HepG2 (cell line): ENCODE measurements around the gene RAB30. TPM values are rescaled to one million over a fixed set of nuclear protein-coding genes. Genes with fewer than 3 reads are reported as not detected.

Source experiments
- FOSL1 ChIP-seq: sonication (generic); formaldehyde crosslinking; IDR thresholded peaks from 2 replicates; pipeline ENCODE4 v1.9.0; 2021; ENCODE audit warnings: missing genetic modification reagents, borderline replicate concordance
- FOXC1 ChIP-seq: sonication (generic); formaldehyde crosslinking; IDR thresholded peaks from 2 replicates; pipeline ENCODE4 v1.8.0; 2022; ENCODE audit warnings: mild to moderate bottlenecking, missing genetic modification reagents, borderline replicate concordance
- GLI4 ChIP-seq: sonication (generic); formaldehyde crosslinking; IDR thresholded peaks from 2 replicates; pipeline ENCODE4 v1.5.1; 2020; ENCODE audit warnings: missing genetic modification reagents, mild to moderate bottlenecking, moderate library complexity, borderline replicate concordance
- GPN1 ChIP-seq: sonication (generic); formaldehyde crosslinking; IDR thresholded peaks from 2 replicates; pipeline ENCODE4 v1.5.1; 2020; ENCODE audit warnings: missing genetic modification reagents, borderline replicate concordance
- HES4 ChIP-seq: sonication (generic); formaldehyde crosslinking; IDR thresholded peaks from 2 replicates; pipeline ENCODE4 v1.9.0; 2021; ENCODE audit warnings: mild to moderate bottlenecking, missing genetic modification reagents, borderline replicate concordance
- NKX3-1 ChIP-seq: sonication (generic); formaldehyde crosslinking; IDR thresholded peaks from 2 replicates; pipeline ENCODE4 v1.5.0; 2020; ENCODE audit warnings: missing genetic modification reagents
- RBFOX2 ChIP-seq: fragments of 200-400 bp; formaldehyde crosslinking; IDR thresholded peaks from 2 replicates; pipeline ENCODE4 v1.6.1; 2017; ENCODE audit warnings: low read depth, mild to moderate bottlenecking, low read length
- RERE ChIP-seq: IDR thresholded peaks from 2 replicates; pipeline ENCODE4 v1.6.1; 2016; ENCODE audit warnings: low read depth, missing genetic modification reagents, missing compliant biosample characterization
- RFX5 ChIP-seq: IDR thresholded peaks from 2 replicates; pipeline ENCODE4 v1.6.1; 2011; ENCODE audit warnings: low read depth, low read length, improper control_type of control experiment
- SOX6 ChIP-seq, 2 experiments: fragments of 450-650 bp in 1 of 2; sonication (generic) in 1 of 2; formaldehyde crosslinking in 1 of 2; IDR thresholded peaks; 2 replicates each; pipeline versions ENCODE4 v1.4.0 to v1.6.1; 2017 to 2020; ENCODE audit warnings: antibody characterized with exemption in 1 of 2, mild to moderate bottlenecking in 1 of 2, missing genetic modification reagents in 1 of 2
- ZNF275 ChIP-seq: sonication (generic); formaldehyde crosslinking; IDR thresholded peaks from 2 replicates; pipeline ENCODE4 v1.8.0; 2022; ENCODE audit warnings: missing genetic modification reagents, mild to moderate bottlenecking, inconsistent platforms, borderline replicate concordance
- ZNF343 ChIP-seq: sonication (generic); formaldehyde crosslinking; IDR thresholded peaks from 2 replicates; pipeline ENCODE4 v1.4.0; 2020; ENCODE audit warnings: mild to moderate bottlenecking, missing genetic modification reagents
- ZNF547 ChIP-seq: sonication (generic); formaldehyde crosslinking; IDR thresholded peaks from 2 replicates; pipeline ENCODE4 v1.5.1; 2020; ENCODE audit warnings: mild to moderate bottlenecking, missing genetic modification reagents
- ZNF772 ChIP-seq: sonication (generic); formaldehyde crosslinking; IDR thresholded peaks from 2 replicates; pipeline ENCODE4 v1.5.0; 2020; ENCODE audit warnings: mild to moderate bottlenecking, missing genetic modification reagents
- ZNF850 ChIP-seq: sonication (generic); formaldehyde crosslinking; conservative IDR thresholded peaks from 2 replicates; pipeline ENCODE4 v1.9.0; 2021; ENCODE audit warnings: mild to moderate bottlenecking, missing genetic modification reagents
- polyA plus RNA-seq, 8 experiments: library from polyadenylated mRNA; depleted of rRNA in 3 of 8; stranded (reverse) in 7 of 8; unstranded in 1 of 8; fragments of >200 nt; fragmentation: Illumina TruSeq in 4 of 8; extraction: Trizol in 4 of 8; gene quantifications; 2 replicates each; pipeline versions ENCODE4 v1.2.1 to v1.2.3, GENCODE V29; 2011 to 2016; ENCODE audit warnings: low read depth in 4 of 8, missing spikeins in 1 of 8, mixed read lengths in 1 of 8; ENCODE audit not compliant: insufficient read depth in 1 of 8
- total RNA-seq, 5 experiments: library from RNA; depleted of rRNA; stranded (reverse); fragments of >200 nt; fragmentation: Illumina TruSeq; extraction: Trizol; gene quantifications; 2 replicates each; pipeline ENCODE4 v1.2.3, GENCODE V29; 2016; ENCODE audit warnings: low read depth in 1 of 5
- TF ChIP-seq, protein P1 (sequence below): sonication (generic); formaldehyde crosslinking; IDR thresholded peaks from 2 replicates; pipeline ENCODE4 v1.4.0; 2020; ENCODE audit warnings: mild to moderate bottlenecking, missing genetic modification reagents
- TF ChIP-seq, protein P2 (sequence below): sonication (generic); formaldehyde crosslinking; IDR thresholded peaks from 2 replicates; pipeline ENCODE4 v1.4.0; 2020; ENCODE audit warnings: low read depth, mild to moderate bottlenecking, missing genetic modification reagents
- TF ChIP-seq, protein P3 (sequence below): sonication (generic); formaldehyde crosslinking; IDR thresholded peaks from 2 replicates; pipeline ENCODE4 v1.9.0; 2021; ENCODE audit warnings: missing genetic modification reagents, borderline replicate concordance

RAB30 gene
- total and polyA plus RNA-seq, 2 of the 13 experiments (the other 11 are each of a cell fraction or from before 2014, with no cell fraction given), result 3.7 to 5.0 TPM

DNA sequence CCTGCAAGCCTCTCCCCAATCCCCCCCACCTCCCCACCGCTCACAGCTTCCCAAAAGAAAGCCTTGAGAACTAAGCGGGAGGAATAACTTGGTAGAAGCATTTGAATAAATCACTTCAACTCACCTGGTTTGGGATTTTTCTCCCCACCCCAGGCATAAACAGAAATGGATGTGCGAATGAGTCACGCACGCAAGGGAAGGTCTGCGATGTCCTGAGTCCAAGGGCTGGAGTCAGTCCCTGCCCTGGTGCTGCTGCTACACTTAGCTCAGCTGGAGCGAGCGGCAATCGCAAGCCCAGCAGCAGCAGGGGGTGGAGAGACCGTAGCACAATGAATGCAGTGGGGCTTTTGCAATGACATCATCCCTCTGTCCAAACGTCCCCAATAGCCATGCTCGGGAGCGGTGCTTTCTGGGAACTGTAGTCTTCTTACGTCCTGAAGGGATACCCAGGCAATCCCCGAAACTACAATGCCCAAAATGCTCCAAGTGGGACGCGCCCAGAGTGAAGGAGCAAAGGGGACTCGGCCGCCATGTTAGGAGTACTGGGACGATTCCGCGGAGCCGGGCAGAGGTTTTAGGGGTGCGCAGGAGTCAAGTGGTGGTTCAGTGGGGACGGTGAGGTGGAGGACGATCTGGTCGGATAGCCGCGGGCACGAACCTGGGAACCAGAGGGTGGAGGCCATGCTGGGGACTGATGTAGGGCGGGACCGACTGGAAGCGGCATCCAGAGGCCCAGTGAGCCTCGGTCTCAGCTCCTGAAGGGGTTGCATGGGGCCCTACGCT, at the start of gene RAB30 (continued):
- TF ChIP-seq, protein P1, sequence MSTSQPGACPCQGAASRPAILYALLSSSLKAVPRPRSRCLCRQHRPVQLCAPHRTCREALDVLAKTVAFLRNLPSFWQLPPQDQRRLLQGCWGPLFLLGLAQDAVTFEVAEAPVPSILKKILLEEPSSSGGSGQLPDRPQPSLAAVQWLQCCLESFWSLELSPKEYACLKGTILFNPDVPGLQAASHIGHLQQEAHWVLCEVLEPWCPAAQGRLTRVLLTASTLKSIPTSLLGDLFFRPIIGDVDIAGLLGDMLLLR (CRISPR knock-in tag), result peak; percentile 77; the same call in 1 of the 2 replicates
- no peak for TF ChIP-seq RFX5
- no peak for TF ChIP-seq SOX6 (IDR thresholded peaks at IDR 0.05)
- TF ChIP-seq SOX6 (CRISPR knock-in tag; IDR thresholded peaks at IDR 0.05), result peak; percentile 80
- TF ChIP-seq, protein P2, sequence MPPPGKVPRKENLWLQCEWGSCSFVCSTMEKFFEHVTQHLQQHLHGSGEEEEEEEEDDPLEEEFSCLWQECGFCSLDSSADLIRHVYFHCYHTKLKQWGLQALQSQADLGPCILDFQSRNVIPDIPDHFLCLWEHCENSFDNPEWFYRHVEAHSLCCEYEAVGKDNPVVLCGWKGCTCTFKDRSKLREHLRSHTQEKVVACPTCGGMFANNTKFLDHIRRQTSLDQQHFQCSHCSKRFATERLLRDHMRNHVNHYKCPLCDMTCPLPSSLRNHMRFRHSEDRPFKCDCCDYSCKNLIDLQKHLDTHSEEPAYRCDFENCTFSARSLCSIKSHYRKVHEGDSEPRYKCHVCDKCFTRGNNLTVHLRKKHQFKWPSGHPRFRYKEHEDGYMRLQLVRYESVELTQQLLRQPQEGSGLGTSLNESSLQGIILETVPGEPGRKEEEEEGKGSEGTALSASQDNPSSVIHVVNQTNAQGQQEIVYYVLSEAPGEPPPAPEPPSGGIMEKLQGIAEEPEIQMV (CRISPR knock-in tag), result no peak
- TF ChIP-seq GLI4 (CRISPR knock-in tag), result peak; percentile 31; the same call in 1 of the 2 replicates
- peak; percentile 75; the same call in 1 of the 2 replicates for TF ChIP-seq ZNF547
- 0 out of 2 replicates have a peak, but pooled peaks have one; percentile 25 for TF ChIP-seq HES4 (CRISPR knock-in tag)
- TF ChIP-seq RERE, result no peak
- TF ChIP-seq ZNF343 (CRISPR knock-in tag), result no peak
- TF ChIP-seq FOXC1 (CRISPR knock-in tag), result peak; percentile 48; the same call in 1 of the 2 replicates
- TF ChIP-seq RBFOX2, result peak; percentile 76
- TF ChIP-seq NKX3-1, result peak; percentile 36; the same call in 1 of the 2 replicates
- TF ChIP-seq ZNF275 (CRISPR knock-in tag), result no peak
- peak; percentile 94 for TF ChIP-seq ZNF772 (CRISPR knock-in tag)
- no peak for TF ChIP-seq FOSL1 (CRISPR knock-in tag)
- no peak for TF ChIP-seq GPN1 (CRISPR knock-in tag)
- no peak for TF ChIP-seq ZNF850
- TF ChIP-seq, protein P3, sequence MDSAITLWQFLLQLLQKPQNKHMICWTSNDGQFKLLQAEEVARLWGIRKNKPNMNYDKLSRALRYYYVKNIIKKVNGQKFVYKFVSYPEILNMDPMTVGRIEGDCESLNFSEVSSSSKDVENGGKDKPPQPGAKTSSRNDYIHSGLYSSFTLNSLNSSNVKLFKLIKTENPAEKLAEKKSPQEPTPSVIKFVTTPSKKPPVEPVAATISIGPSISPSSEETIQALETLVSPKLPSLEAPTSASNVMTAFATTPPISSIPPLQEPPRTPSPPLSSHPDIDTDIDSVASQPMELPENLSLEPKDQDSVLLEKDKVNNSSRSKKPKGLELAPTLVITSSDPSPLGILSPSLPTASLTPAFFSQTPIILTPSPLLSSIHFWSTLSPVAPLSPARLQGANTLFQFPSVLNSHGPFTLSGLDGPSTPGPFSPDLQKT, result no peak
